Prostate gland (tissue), 2 donors: Measurements from ENCODE around the gene PLXNB2.

Experiments
- CTCF ChIP-seq, 4 experiments: fragments of 200-600 bp in 2 of 4; fragments of 450-650 bp in 2 of 4; sonication (generic) in 2 of 4; IDR thresholded peaks; 1 replicate in 3 of 4; 2 replicates in 1 of 4; pipeline ENCODE4 v1.5.1; 2016 to 2019; ENCODE audit warnings: antibody characterized with exemption in 4 of 4, mild to moderate bottlenecking in 2 of 4, moderate library complexity in 2 of 4
- POLR2A ChIP-seq: fragments of 450-650 bp; IDR thresholded peaks from one replicate; pipeline ENCODE4 v1.6.1; 2016; ENCODE audit warnings: antibody characterized with exemption, mild to moderate bottlenecking

- TF ChIP-seq CTCF (IDR thresholded peaks at IDR 0.05) (no peak), POLR2A (no peak)
Observed at GRCh38 chr22:50300620-50301257, 6.7 kb downstream of the PLXNB2 start.
